Activated CD4-positive, alpha-beta T cell treated with anti-CD3 and anti-CD28 coated beads for 48 hours (primary cell): Measurements from ENCODE around the gene IFIT5.
"Not testable (repeated sequence)": the region's sequence is repeated elsewhere in the genome, so short reads cannot be mapped to it uniquely, and the experiment has no call there.

Experiments used
- DNase-seq: peaks from one replicate; pipeline ENCODE4 v3.0.0-alpha.2; 2020

Gene IFIT5

DNA sequence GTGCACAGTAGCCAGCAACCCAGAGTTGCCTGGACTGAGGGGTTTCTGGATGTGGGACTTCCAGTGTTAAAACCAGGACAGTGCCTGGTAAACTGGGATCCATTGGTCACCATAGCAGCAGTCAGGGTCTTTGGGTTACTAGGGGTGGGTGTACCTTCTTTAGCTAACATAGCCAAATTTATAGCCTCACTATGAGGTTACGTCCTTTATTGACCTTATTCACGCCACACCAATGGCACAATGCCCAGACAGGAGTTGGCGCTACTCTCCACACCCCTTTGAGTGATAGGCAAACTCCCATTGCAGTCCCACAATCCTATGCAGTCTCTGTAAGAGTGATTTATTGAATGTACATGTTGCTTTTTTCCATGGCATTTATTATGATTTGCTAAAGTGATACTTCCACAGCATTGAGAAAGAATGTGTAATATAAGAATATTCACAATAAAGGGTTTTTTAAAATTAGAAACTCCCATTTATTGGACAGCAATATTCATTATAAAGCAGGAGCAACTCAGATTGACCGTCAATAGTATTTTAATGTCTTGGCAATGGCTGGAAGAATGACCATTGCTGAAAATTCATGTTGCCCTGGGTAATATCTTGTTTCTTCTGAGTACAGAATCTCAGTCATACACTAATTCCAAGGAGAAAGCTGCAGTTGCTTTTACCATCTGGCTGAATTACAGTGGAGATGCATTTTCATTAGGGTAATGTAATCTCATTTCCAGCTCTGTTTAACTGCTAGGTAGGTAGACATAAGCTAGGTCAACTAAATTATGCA is 26.1 kb downstream of the IFIT5 start:
- DNase-seq = no peak

DNA sequence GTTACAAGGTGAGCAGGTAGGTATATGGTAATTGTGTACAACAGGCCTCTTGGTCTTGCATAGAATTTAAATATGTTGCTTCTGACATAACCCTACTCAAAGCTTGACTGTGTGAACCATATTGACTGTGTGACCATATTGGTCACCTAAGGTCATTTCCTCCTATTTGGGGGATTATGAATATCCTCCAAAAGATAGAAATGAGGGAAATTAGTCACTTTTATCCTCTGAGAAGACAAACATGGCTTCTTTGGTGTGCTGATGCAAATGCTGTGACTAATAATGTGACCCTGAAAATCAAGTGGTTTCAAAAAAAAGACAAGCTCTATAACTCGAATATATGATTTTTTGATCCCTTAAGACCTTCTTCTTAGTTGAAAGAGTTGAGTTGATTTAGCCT is 27.9 kb downstream of the IFIT5 start:
- no peak for DNase-seq

GRCh38 chr10:89444819-89445218 is 30.5 kb downstream of the IFIT5 start:
- not testable (repeated sequence) for DNase-seq

GRCh38 chr10:89450901-89451300 is 36.5 kb downstream of the IFIT5 start:
- no peak for DNase-seq

DNA sequence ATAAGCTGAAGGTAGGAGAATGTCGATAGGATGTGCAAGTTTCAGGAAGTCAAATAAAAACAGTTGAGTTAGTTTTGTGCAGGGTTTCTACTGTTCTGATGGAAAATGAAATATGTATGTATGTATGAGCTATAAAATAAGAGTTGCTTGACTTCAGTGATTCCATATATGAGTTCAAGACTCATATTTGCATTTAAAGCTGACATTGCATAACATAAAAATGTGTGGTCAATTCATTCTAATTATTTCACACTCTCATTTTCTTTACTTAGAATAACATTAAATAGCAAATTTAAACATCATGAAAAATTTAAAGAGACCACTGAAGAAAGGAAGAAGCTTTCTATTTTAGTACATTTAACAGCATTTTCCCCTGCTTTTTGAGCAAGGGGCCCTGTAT is 37.8 kb downstream of the IFIT5 start:
- DNase-seq = no peak

DNA sequence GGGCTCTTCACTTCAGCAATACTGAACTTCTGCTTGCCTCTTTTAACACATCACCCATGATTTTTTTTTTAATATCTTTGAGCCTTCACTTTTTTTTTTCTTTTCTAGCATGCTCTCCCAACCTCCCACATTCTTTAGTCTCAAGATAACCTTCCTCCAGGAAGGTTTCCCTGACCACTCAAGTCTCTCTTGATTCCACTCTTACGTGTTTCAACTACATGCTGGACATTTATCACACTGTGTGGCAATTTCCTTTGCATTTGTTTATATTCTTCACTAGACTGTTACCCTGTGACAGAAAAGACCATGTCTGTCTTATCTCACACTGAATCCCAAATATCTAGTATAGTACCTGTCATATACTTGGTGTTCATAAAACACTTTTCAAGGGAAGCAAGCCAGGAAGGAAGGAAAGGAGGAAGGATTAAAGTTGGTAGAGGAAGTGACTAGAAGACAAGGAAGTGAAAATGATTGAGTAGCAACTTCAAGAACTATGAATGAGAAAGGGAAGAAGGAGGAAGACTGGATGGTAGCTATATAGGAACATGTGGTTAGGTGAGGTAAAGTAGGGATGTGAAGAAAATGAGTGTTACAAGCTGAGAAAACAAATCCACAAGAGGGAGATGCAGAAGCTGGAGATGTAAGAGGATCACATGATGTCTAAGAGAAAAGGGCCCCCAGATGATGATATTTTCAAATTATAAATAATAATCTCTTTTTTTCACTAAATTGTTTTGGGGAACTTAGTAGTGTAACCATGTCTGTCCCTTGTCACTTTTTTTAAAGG is 40.4 kb downstream of the IFIT5 start:
- DNase-seq = no peak

DNA sequence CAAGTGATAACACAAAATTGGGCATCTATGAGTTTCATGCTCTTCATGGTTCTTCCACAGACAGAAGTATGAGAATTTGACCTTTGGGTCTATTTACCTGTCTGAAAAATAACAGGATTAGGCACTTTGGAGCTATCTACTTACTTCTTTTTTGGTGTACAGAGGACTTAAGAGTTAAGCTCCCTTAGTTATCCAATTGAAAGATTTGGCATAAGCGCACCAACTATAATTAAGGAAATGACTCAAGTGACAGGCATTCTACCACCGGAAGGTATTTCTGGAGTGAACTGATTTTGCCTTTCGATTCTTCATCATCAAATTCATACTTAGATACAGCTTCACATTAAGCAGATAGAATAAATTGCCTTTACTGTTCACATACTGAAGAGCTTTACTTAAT is 43.9 kb downstream of the IFIT5 start:
- DNase-seq = no peak

GRCh38 chr10:89458784-89459183 is 44.4 kb downstream of the IFIT5 start:
- DNase-seq = no peak

GRCh38 chr10:89463846-89464537 is 49.6 kb downstream of the IFIT5 start:
- DNase-seq = no peak

DNA sequence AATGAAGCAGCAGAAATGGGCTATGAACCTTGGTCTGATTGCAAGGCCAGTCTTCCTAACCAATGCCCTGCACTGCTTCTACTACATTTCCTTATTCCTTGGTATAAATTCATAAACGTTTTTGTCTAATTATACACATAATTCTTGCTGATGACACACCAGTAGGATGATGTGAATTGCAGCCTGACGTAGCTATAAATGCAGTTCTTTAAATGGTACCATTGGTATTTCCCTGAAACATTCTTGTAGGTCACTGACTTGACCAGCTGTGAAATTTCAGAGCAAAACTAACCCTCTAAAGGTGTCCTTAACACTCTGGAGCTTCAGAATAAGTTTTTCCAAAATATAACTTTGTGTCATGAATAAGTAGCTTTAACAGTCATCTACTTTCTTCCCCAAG is 50.8 kb downstream of the IFIT5 start:
- DNase-seq = no peak

- DNase-seq = no peak
Measured at GRCh38 chr10:89466599-89467035, 52.2 kb downstream of the IFIT5 start.

- DNase-seq = no peak
Measured at GRCh38 chr10:89468191-89468965, 54.0 kb downstream of the IFIT5 start.

GRCh38 chr10:89469517-89469916 is 55.1 kb downstream of the IFIT5 start:
- no peak for DNase-seq
